Right lobe of liver (tissue), 4 donors: ENCODE results near the gene KDELR3.

Experiments
- POLR2A ChIP-seq: fragments of 450-650 bp; IDR thresholded peaks from one replicate; pipeline ENCODE4 v1.6.1; 2017; ENCODE audit warnings: antibody characterized with exemption, mild to moderate bottlenecking
- TF ChIP-seq, protein P1 (sequence below), 4 donors: fragments of 200-600 bp in 3 of 4; fragments of 450-650 bp in 1 of 4; IDR thresholded peaks; one replicate each; pipeline versions ENCODE4 v1.5.1 to v1.8.0; 2016 to 2022; ENCODE audit warnings: antibody characterized with exemption in 4 of 4, mild to moderate bottlenecking in 2 of 4
- donor health status: DM: no; HTN: no; CAD: no.
- donor health status: DM: no; HTN: no; CAD: no.
- donor health status: DM: no; HTN: yes; CAD: no.

DNA sequence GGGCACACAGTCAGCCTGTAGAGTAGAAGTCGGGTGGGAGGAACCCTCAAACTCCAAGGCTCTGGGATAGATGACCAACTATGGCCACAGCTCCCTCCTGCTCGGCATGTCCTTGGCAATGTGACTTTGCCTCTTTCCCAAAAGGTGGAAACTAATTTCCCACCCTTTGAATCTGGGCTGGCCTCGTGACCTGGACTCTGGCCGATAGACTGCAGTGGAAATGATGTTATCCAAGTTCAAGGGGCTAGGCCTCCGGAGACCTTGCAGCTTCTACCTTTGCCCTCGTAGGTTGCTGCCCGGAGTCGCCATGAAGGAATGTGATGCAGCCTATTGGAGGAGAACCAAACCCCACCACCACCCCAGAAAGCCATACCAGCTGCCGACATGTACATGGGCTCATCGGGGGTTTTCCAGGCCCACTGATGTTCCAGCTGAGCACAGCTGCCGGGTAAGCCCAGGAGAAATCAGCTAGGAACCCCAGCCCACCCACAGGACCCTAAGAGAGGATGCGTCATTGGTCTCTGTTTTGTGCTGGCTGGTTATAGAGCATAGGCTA is 43.3 kb upstream of the KDELR3 start:
- no peak for TF ChIP-seq POLR2A
- TF ChIP-seq, protein P1, sequence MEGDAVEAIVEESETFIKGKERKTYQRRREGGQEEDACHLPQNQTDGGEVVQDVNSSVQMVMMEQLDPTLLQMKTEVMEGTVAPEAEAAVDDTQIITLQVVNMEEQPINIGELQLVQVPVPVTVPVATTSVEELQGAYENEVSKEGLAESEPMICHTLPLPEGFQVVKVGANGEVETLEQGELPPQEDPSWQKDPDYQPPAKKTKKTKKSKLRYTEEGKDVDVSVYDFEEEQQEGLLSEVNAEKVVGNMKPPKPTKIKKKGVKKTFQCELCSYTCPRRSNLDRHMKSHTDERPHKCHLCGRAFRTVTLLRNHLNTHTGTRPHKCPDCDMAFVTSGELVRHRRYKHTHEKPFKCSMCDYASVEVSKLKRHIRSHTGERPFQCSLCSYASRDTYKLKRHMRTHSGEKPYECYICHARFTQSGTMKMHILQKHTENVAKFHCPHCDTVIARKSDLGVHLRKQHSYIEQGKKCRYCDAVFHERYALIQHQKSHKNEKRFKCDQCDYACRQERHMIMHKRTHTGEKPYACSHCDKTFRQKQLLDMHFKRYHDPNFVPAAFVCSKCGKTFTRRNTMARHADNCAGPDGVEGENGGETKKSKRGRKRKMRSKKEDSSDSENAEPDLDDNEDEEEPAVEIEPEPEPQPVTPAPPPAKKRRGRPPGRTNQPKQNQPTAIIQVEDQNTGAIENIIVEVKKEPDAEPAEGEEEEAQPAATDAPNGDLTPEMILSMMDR (IDR thresholded peaks at IDR 0.05), result no peak
